Measurements from ENCODE around the gene SAMD8.
"Not testable (repeated sequence)": the region's sequence is repeated elsewhere in the genome, so short reads cannot be mapped to it uniquely, and the experiment has no call there.

The SAMD8 gene

DNA sequence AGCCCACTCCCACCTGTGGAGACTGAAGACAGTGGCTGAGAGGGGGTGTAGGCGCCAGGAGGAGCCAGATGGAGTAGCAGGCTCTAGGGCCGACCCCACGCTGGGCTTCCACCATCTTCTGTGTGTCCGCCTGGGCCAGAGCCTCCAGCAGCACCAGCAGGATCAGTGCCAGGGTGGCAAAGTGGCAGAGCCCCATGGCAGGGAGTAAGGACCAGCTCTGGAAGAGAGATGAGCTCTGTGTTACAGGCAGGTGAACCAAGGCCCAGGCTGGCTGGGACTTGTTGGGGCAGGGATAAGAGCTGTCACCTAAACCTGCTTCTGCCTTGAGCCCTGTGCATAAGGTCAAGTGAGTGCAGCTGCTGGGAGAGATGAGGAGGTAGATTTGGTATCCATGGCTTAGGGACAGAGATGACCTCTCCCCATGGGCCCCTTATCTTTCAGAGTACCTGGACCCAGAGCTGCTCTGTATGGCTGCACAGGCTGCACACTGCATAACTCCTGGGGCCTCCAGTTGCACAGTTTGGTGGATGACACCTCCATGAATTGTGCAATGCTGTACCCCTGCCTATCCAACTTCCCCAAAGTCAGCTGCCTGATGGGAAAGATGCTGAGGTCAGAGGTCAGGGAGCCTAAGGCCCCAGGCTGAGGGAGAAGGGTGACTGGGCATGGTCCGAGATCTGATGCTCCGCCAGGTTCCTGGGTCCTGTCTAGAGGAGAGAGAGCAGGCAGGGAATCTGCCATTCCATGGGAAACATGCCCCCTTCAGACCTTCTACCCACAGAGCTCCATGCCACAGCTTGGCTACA, 7.4 kb upstream of the SAMD8 start:
- DNase-seq: peak in 4 of 42 donors; percentile 7 to 24 (median 17)
- intact Hi-C loops (cut with DNase I): loop anchor here (5.0 to 10.0 kb wide), 2 partner anchors 279 to 837 kb away; partner anchors contain the start of gene KAT6B

DNA sequence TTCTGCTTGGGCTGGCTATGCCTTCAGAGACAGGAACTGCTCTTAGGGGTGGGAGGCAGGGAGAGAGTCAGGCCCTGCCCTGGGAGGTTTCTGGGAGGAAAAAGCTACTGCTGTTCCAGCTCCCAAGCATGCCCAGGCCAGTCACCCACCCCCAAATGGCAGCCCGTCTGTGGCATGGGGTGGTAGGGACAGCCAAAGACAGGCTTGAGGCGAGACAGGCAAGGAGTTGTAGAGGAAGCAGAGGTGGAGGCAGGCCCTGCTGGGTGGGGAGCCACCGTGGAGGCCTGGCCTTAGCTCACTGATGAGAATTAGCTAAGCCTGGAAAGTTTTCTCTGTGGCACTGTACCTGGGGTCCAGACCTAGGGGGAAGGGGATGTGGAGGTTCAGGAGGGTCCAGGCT, 6.6 kb upstream of the SAMD8 start:
- DNase-seq: peak in 4 of 42 donors; percentile 1 to 29 (median 10)
- intact Hi-C loops (cut with DNase I): loop anchor here (5.0 to 10.0 kb wide), 2 partner anchors 280 to 838 kb away; partner anchors contain the start of gene KAT6B

- intact Hi-C loops (cut with DNase I): loop anchor here (10.0 kb wide), 1 partner anchor 281 kb away; the partner anchor contains the start of gene KAT6B
These were observed 5.8 kb upstream of the SAMD8 start for GRCh38 chr10:75105576-75106197.

GRCh38 chr10:75106242-75106641, 5.2 kb upstream of the SAMD8 start:
- intact Hi-C loops (cut with DNase I): loop anchor here (10.0 kb wide), 1 partner anchor 281 kb away; the partner anchor contains the start of gene KAT6B
- DNase-seq: peak in 4 of 42 donors; percentile 4 to 31 (median 12)

More at GRCh38 chr10:75105576-75106197, 5.8 kb upstream of the SAMD8 start:
- peak in 4 of 42 donors; percentile 1 to 37 (median 17) for DNase-seq

DNA sequence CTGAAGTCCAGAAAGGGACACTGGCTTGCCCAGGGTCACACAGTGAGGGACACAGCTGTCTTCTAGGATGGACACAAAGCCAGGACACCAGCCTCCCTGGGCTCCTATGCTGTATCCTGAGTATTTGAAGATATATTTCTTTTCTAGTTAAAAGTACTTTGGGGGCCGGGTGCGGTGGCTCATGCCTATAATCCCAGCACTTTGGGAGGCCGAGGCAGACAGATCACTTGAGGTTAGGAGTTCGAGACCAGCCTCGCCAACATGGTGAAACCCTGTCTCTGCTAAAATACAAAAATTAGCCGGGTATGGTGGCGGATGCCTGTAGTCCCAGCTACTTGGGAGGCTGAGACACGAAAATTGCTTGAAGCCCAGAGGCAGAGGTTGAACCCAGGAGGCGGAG, 4.6 kb upstream of the SAMD8 start:
- intact Hi-C loops (cut with DNase I): loop anchor here (10.0 kb wide), 1 partner anchor 282 kb away; the partner anchor contains the start of gene KAT6B
- peak in 6 of 42 donors; percentile 1 to 25 (median 10) for DNase-seq

GRCh38 chr10:75107756-75108683, 3.4 kb upstream of the SAMD8 start:
- intact Hi-C loops (cut with DNase I): loop anchor here (10.0 kb wide), 1 partner anchor 283 kb away; the partner anchor contains the start of gene KAT6B

GRCh38 chr10:75108684-75109458, 2.6 kb upstream of the SAMD8 start:
- intact Hi-C loops (cut with DNase I): loop anchor here (10.0 kb wide), 1 partner anchor 284 kb away; the partner anchor contains the start of gene KAT6B
- DNase-seq: peak in 6 of 42 donors; percentile 16 to 43 (median 22)

More at GRCh38 chr10:75107756-75108683, 3.4 kb upstream of the SAMD8 start:
- DNase-seq: peak in 5 of 42 donors; percentile 8 to 17 (median 12)

GRCh38 chr10:75109459-75109778, 2.0 kb upstream of the SAMD8 start:
- peak in 1 of 42 donors; percentile 12 for DNase-seq
- intact Hi-C loops (cut with DNase I): loop anchor here (10.0 kb wide), 1 partner anchor 285 kb away; the partner anchor contains the start of gene KAT6B

DNA sequence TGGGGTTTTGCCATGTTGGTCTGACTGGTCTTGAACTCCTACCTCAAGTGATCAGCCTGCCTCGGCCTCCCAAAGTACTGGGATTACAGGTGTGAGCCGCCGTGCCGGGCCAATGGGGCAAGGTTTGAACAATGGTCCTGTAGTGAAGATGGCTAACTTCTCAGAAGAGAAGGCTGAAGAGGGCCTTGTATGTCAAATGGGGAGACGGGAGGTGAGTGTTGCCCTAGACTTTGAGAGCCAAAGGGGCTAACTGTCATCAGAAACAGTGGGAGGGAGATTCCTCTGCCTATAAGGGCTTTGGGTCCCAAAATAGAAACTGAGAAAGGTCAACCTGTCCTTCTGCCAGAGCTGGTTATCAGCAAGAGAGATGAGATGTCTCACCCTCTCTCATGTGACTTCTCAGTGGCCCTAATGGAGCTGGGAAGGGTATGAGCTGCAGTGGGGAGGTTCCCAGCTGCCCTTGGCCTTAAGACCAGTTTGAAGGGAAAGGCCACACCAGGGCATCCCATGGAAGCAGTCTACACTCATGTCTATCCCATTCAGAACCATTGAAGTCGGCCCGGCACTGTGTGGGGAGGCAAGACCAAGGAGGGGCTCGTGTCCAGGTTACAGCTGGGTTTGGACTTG, 1.3 kb upstream of the SAMD8 start:
- intact Hi-C loops (cut with DNase I): loop anchor here (2.0 to 5.0 kb wide), 2 partner anchors 101 to 122 kb away; partner anchors contain the start of gene VDAC2
- DNase-seq: peak in 2 of 42 donors; percentile 23 to 29

DNA sequence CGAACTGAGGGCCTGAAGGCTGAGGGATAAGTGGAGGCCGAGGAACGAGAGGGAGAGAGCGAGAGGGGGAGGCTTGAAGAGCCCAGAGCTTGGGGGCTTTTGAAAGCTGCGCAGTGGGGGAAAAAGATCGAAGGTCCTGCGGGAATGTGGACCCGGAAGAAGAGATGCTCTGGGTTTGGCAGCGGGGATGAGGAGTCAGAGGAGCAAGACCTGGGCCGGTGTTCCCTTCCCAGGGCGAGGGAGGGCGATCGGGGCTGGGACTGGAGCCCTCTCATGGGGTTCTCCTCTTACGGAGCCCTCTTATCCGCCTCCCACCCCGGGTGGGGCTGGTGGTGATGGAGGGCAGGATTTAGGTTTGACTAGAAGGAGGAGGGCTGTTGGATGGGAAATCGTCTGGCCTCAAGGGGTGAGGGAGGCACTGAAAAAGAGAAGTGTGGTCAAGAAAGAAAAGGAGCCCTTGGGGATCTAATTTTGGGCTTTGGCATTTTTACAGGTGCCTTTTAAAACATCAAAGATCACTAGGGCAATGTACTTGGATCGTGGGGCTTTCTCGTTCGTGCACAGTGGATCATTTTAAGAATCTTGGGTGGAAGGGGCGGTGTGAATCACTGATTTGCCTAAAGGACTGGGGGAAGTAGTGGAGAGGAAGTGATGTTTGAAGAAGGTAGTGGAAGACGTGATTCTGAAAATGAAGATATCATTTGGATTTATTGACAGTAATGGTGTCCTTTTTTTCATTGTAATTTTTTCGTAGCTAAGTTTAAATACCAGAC, 637 bp downstream of the SAMD8 start:
- intact Hi-C loops (cut with DNase I): loop anchor here (2.0 to 5.0 kb wide), 2 partner anchors 99 to 120 kb away; partner anchors contain the start of gene VDAC2
- peak in 40 of 42 donors; percentile 20 to 70 (median 47) for DNase-seq

DNA sequence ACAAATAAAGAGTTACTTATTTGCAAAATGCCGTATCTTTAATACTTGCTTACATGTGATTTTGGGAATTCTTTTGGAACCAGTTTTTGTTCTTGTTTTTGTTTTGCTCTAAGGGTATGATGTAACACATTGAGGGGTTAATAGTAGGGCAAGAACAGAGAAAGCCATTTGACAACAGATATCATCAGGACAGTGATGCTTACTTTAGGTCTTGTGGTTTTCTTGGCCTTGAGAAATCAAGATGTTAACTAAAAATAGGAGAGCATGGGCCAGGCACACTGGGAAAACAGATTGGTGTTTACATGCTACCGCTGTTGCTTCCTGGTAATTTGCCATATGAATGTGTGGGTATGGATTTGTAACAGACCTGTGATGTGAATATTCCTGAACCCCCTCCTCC, 3.7 kb downstream of the SAMD8 start:
- no peak for DNase-seq
- intact Hi-C loops (cut with DNase I): no loop called here

GRCh38 chr10:75116941-75117775, 5.7 kb downstream of the SAMD8 start:
- peak in 4 of 42 donors; percentile 19 to 50 (median 22) for DNase-seq
- intact Hi-C loops (cut with DNase I): not testable (repeated sequence)

- intact Hi-C loops (cut with DNase I): no loop called here
- no peak for DNase-seq
These were observed 6.5 kb downstream of the SAMD8 start for GRCh38 chr10:75117995-75118394.

DNA sequence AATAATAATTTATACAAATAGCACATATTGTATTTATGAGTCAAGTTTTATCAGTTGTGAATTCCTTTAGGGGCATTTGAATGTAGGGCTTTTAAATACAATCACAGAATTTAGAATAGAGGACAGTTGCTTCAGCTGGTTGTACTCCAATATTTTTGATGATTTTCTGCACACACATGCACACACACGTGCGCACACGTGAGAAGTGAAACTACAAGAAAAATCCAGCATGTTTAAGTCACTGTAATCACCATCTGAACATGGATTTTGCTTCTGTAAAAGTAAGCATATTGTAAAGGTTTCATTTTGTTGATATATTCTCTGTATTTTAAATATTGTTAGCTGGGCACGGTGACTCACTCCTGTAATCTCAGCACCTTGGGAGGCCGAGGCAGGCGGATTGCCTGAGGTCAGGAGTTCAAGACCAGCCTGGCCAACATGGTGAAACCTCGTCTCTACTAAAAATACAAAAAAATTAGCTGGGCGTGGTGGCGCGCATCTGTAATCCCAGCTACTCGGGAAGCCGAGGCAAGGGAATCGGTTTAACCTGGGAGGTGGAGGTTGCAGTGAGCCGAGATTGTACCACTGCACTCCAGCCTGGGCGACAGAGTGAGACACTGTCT, 8.1 kb downstream of the SAMD8 start:
- intact Hi-C loops (cut with DNase I); DNase-seq: not testable (repeated sequence)

- intact Hi-C loops (cut with DNase I): no loop called here
These were observed 9.9 kb downstream of the SAMD8 start for GRCh38 chr10:75121322-75121721.

More at GRCh38 chr10:75121322-75121721, 9.9 kb downstream of the SAMD8 start:
- DNase-seq: no peak
